ENCODE data around the gene WNT6. TPM values are rescaled to one million over a fixed set of nuclear protein-coding genes. Genes with fewer than 3 reads are reported as not detected.
A peak's percentile ranks its signal among the peaks of the same experiment; 100 is the strongest.

WNT6 gene
- total and polyA plus RNA-seq, 2 of the 8 experiments (the other 6 are each of a cell fraction or from before 2014, with no cell fraction given), result not detected

- TF ChIP-seq GABPA (IDR thresholded peaks at IDR 0.05; ENCODE audit: borderline replicate concordance, insufficient read depth, low read length), result no peak
- no peak for TF ChIP-seq FOSL1 (IDR thresholded peaks at IDR 0.05; ENCODE audit: insufficient read depth, low read depth, low read length)
- no peak for TF ChIP-seq SP2 (IDR thresholded peaks at IDR 0.05; ENCODE audit: low read length)
- no peak for TF ChIP-seq BRCA1 (IDR thresholded peaks at IDR 0.05; ENCODE audit: low read depth, low read length)
- peak; percentile 22 for TF ChIP-seq EZH2 (IDR thresholded peaks at IDR 0.05; ENCODE audit: low read depth, low read length, severe bottlenecking)
- TF ChIP-seq SP1 (IDR thresholded peaks at IDR 0.05; ENCODE audit: low read depth, low read length), result no peak
- no peak for TF ChIP-seq TAF1 (IDR thresholded peaks at IDR 0.05; ENCODE audit: low read depth, low read length)
- TF ChIP-seq EP300 (IDR thresholded peaks at IDR 0.05; ENCODE audit: borderline replicate concordance in 1 of 2, low read depth in 2 of 2, low read length in 2 of 2), result no peak
- TF ChIP-seq, protein P1, sequence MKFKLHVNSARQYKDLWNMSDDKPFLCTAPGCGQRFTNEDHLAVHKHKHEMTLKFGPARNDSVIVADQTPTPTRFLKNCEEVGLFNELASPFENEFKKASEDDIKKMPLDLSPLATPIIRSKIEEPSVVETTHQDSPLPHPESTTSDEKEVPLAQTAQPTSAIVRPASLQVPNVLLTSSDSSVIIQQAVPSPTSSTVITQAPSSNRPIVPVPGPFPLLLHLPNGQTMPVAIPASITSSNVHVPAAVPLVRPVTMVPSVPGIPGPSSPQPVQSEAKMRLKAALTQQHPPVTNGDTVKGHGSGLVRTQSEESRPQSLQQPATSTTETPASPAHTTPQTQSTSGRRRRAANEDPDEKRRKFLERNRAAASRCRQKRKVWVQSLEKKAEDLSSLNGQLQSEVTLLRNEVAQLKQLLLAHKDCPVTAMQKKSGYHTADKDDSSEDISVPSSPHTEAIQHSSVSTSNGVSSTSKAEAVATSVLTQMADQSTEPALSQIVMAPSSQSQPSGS (IDR thresholded peaks at IDR 0.05; ENCODE audit: low read length), result no peak
Observed at GRCh38 chr2:218876562-218877219, 17.1 kb downstream of the WNT6 start (continued).
